K562 (cell line): ENCODE results near the gene FAM117B. TPM values are rescaled to one million over a fixed set of nuclear protein-coding genes. Genes with fewer than 3 reads are reported as not detected.

Source experiments
- ATAC-seq: fragments of 200-7000 bp; cut with Tn5 transposase; 3 replicates; pipeline ENCODE4 v1.9.1; 2020; ENCODE audit warnings: moderate library complexity
- BruUV-seq: library from RNA; stranded (reverse); fragments of 400-500 nt; replicated peaks from 2 replicates; lab custom pipeline; 2021; lab: Mats Ljungman, UMichigan
- CTCF ChIA-PET: fragments of 300-600 bp; formaldehyde crosslinking; extraction: SDS; loops from one replicate; lab custom pipeline; 2021; ENCODE audit warnings: low intra/inter-chr PET ratio; lab: Yijun Ruan, JAX
- POLR2A ChIA-PET: fragments of 300-600, 350-650 bp; sonication (Branson Sonifier 250); formaldehyde crosslinking; extraction: SDS; loops from one replicate; lab custom pipeline; 2021; ENCODE audit warnings: antibody characterized with exemption, inconsistent platforms; lab: Yijun Ruan, JAX
- DNase-seq, 4 experiments: peaks; one replicate each; pipeline versions ENCODE4 v3.0.0 to v3.0.0-alpha.2; 2011 to 2018; ENCODE audit warnings: low spot score in 3 of 4, mixed read lengths in 3 of 4; ENCODE audit errors: extremely low read depth in 1 of 4
- FAIRE-seq: peaks from 2 replicates; lab custom pipeline; 2011; peaks lifted over from hg19 to GRCh38; lab: Jason Lieb, UNC
- H2AFZ ChIP-seq: 2 replicates; pipeline ENCODE4 v1.6.0; 2011; ENCODE audit warnings: low read depth, low read length, control low read depth, inconsistent platforms
- H3K27ac ChIP-seq: fragments of 200-600 bp; 3 replicates; pipeline ENCODE4 v1.8.0; 2011; ENCODE audit warnings: low read depth, mild to moderate bottlenecking, control low read depth, inconsistent platforms, low read length, moderate library complexity, mixed read lengths; ENCODE audit errors: extremely low read depth
- H3K27me3 ChIP-seq, 2 experiments: fragments of 300-600 bp in 1 of 2; 2 replicates in 1 of 2; 3 replicates in 1 of 2; pipeline versions ENCODE4 v1.6.0 to v1.8.0; 2011; ENCODE audit warnings: inconsistent platforms in 2 of 2, low read length in 2 of 2, mild to moderate bottlenecking in 1 of 2, mixed read lengths in 1 of 2, moderate library complexity in 1 of 2; ENCODE audit not compliant: control insufficient read depth in 2 of 2, insufficient read depth in 2 of 2
- H3K36me3 ChIP-seq: fragments of 300-600 bp; 3 replicates; pipeline ENCODE4 v1.8.0; 2011; ENCODE audit warnings: mild to moderate bottlenecking, low read length, inconsistent platforms; ENCODE audit not compliant: control insufficient read depth, insufficient read depth
- H3K4me1 ChIP-seq, 2 experiments: fragments of 200-600 bp in 1 of 2; replicated peaks in 1 of 2; 2 replicates in 1 of 2; 3 replicates in 1 of 2; pipeline versions ENCODE4 v1.5.1 to v1.8.0; 2011; ENCODE audit warnings: inconsistent platforms in 2 of 2, low read length in 2 of 2, mild to moderate bottlenecking in 1 of 2, mixed read lengths in 1 of 2, moderate library complexity in 1 of 2; ENCODE audit not compliant: control insufficient read depth in 2 of 2, insufficient read depth in 2 of 2
- H3K4me2 ChIP-seq: 2 replicates; pipeline ENCODE4 v1.6.1; 2011; ENCODE audit warnings: low read length, control low read depth, inconsistent platforms, mixed read lengths; ENCODE audit not compliant: insufficient read depth
- H3K4me3 ChIP-seq: fragments of 200-600 bp; sonication (generic), shearing (Covaris generic); 2 replicates; pipeline ENCODE4 v1.5.1; 2016; ENCODE audit warnings: control low read depth, inconsistent platforms
- H3K79me2 ChIP-seq: fragments of 200-600 bp; 3 replicates; pipeline ENCODE4 v1.8.0; 2011; ENCODE audit warnings: low read length, inconsistent platforms; ENCODE audit not compliant: control insufficient read depth, insufficient read depth
- H3K9ac ChIP-seq, 2 experiments: 2 replicates each; pipeline versions ENCODE4 v1.6.0 to v1.6.1; 2011; ENCODE audit warnings: low read depth in 2 of 2, low read length in 2 of 2, control low read depth in 1 of 2, inconsistent platforms in 1 of 2, mild to moderate bottlenecking in 1 of 2, mixed read lengths in 1 of 2; ENCODE audit not compliant: insufficient read depth in 1 of 2
- H3K9me1 ChIP-seq: one replicate; pipeline ENCODE4 v1.6.0; 2011; ENCODE audit warnings: inconsistent platforms, mild to moderate bottlenecking, low read length, moderate library complexity; ENCODE audit not compliant: control insufficient read depth, insufficient read depth
- H3K9me3 ChIP-seq: replicated peaks from 2 replicates; pipeline ENCODE4 v1.5.1; 2011; ENCODE audit warnings: low read depth, low read length, inconsistent platforms; ENCODE audit not compliant: control insufficient read depth, insufficient read depth
- H4K20me1 ChIP-seq: replicated peaks from 2 replicates; pipeline ENCODE4 v1.6.1; 2011; ENCODE audit warnings: low read length, inconsistent platforms, mixed read lengths; ENCODE audit not compliant: control insufficient read depth, insufficient read depth
- BRD4 ChIP-seq: fragments of 200-600 bp; sonication (generic); IDR thresholded peaks from 2 replicates; pipeline ENCODE4 v1.6.1; 2017; ENCODE audit warnings: inconsistent platforms
- CEBPG ChIP-seq, 3 experiments: fragments of 200-800 bp in 1 of 3; sonication (Bioruptor generic) in 1 of 3; sonication (generic) in 1 of 3; formaldehyde crosslinking in 1 of 3; IDR thresholded peaks in 2 of 3; conservative IDR thresholded peaks in 1 of 3; 2 replicates each; pipeline versions ENCODE4 v1.6.1 to v1.8.0; 2016 to 2022; ENCODE audit warnings: missing compliant biosample characterization in 2 of 3, missing genetic modification characterization in 2 of 3, mild to moderate bottlenecking in 1 of 3, missing genetic modification reagents in 1 of 3
- HNRNPK ChIP-seq: fragments of 200-400 bp; formaldehyde crosslinking; IDR thresholded peaks from one replicate; pipeline ENCODE4 v1.6.1; 2018; ENCODE audit warnings: mild to moderate bottlenecking, low read depth, low read length; ENCODE audit not compliant: poor library complexity, severe bottlenecking
- MYNN ChIP-seq, 2 experiments: sonication (generic); formaldehyde crosslinking in 1 of 2; IDR thresholded peaks; 2 replicates each; pipeline versions ENCODE4 v1.5.0 to v1.6.1; 2016 to 2020; ENCODE audit warnings: antibody characterized with exemption in 1 of 2, missing genetic modification reagents in 1 of 2
- NR2C2 ChIP-seq, 2 experiments: fragments of 200-800 bp in 1 of 2; sonication (Bioruptor generic) in 1 of 2; sonication (generic) in 1 of 2; formaldehyde crosslinking in 1 of 2; IDR thresholded peaks; 2 replicates each; pipeline versions ENCODE4 v1.6.1 to v1.8.0; 2016 to 2022; ENCODE audit warnings: mild to moderate bottlenecking in 1 of 2, missing compliant biosample characterization in 1 of 2, missing genetic modification characterization in 1 of 2, missing genetic modification reagents in 1 of 2
- ZNF354B ChIP-seq: fragments of 250-450 bp; sonication (Bioruptor Pico); IDR thresholded peaks from 2 replicates; pipeline ENCODE4 v1.4.0; 2020
- ZNF589 ChIP-seq: fragments of 200-800 bp; sonication (Bioruptor generic); IDR thresholded peaks from 2 replicates; pipeline ENCODE4 v1.6.1; 2016; ENCODE audit warnings: low read depth, missing genetic modification characterization, missing compliant biosample characterization
- ZNF644 ChIP-seq: fragments of 200-800 bp; sonication (Bioruptor generic); IDR thresholded peaks from 2 replicates; pipeline ENCODE4 v1.6.1; 2016; ENCODE audit warnings: low read depth, missing genetic modification characterization, missing compliant biosample characterization
- WGBS: fragments of 100-300 bp; shearing (Covaris generic); methylation state at CpG from one replicate; pipeline ENCODE4 v1.1.6; 2016; ENCODE audit warnings: low coverage, mixed read lengths; ENCODE audit not compliant: insufficient coverage; ENCODE audit errors: missing lambda C conversion rate; 5-methylcytosine and 5-hydroxymethylcytosine counted together
- in situ Hi-C: fragments of 300-500 bp; cut with MboI; formaldehyde crosslinking; loops from 4 replicates; pipeline ENCODE4 v1.15.0; 2018; ENCODE audit warnings: inconsistent platforms, mixed read lengths
- intact Hi-C: fragments of 100-400 bp; cut with micrococcal nuclease; formaldehyde crosslinking; loops from 2 replicates; pipeline ENCODE4 v1.14.2; 2022
- polyA plus RNA-seq, 8 experiments: library from polyadenylated mRNA; depleted of rRNA in 4 of 8; stranded (reverse) in 5 of 8; unstranded in 3 of 8; fragments of >200 nt; fragmentation: Nextera tagmentation in 2 of 8; fragmentation: Illumina TruSeq in 1 of 8; extraction: Ambion mirVana in 2 of 8; extraction: Trizol in 1 of 8; gene quantifications; 2 replicates each; pipeline versions ENCODE4 v1.2.1 to v1.2.3, GENCODE V29; 2011 to 2014; ENCODE audit warnings: inconsistent platforms in 1 of 8, missing spikeins in 1 of 8
- total RNA-seq, 7 experiments: library from RNA; depleted of rRNA in 6 of 7; stranded (reverse); fragments of >200 nt in 6 of 7; fragmentation: Illumina TruSeq in 2 of 7; extraction: Trizol in 2 of 7; gene quantifications; 2 replicates each; pipeline versions ENCODE4 v1.2.1 to v1.2.3, GENCODE V29; 2011 to 2021; ENCODE audit warnings: low replicate concordance in 1 of 7
- TF ChIP-seq, protein P1 (sequence below): sonication (generic); formaldehyde crosslinking; IDR thresholded peaks from 2 replicates; pipeline ENCODE4 v1.8.1; 2023; ENCODE audit warnings: mild to moderate bottlenecking, missing genetic modification reagents

FAM117B gene
- total and polyA plus RNA-seq, 9 of the 15 experiments (the other 6 are each of a cell fraction or from before 2014, with no cell fraction given) = 1.6 to 5.2 (median 2.6) TPM

DNA sequence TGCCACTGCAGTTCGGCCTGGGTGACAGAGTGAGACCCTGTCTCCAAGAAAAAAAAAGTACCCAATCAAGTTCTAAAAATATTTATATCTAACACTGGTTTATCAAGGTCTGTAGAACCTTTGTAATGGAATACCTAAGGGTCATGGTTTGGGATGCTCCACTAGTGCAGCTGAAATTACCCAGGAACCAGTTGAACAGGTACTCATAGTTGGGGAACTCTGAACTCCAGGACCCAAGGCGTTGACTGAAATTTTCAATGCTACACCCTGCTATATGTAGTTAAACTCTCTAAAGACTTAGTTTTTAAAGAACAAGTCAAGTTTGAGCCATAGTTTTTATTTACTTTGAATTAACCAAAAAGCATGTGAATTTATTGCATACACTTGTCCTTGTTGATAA is 55.1 kb downstream of the FAM117B start:
- ATAC-seq = no peak
- H4K20me1 ChIP-seq = no peaks in the 10 kb centered on the region
- FAIRE-seq = no peak
- H3K27ac ChIP-seq = no peak overlapping the region
- WGBS = 52% methylated on average over 2 of the region's 2 CpGs
- H3K9me3 ChIP-seq = no peaks in the 10 kb centered on the region
- no peaks in the 10 kb centered on the region for H3K79me2 ChIP-seq
- CTCF ChIA-PET = no interaction called here
- no peak for DNase-seq
- in situ Hi-C loops (no loop called here), intact Hi-C loops (no loop called here)
- BruUV-seq = no TSS peak
- POLR2A ChIA-PET = no interaction called here
- no peaks in the 10 kb centered on the region for H3K36me3 ChIP-seq
- TF ChIP-seq ZNF354B (CRISPR knock-in tag) = no peak
- no peak for TF ChIP-seq CEBPG (CRISPR knock-in tag; IDR thresholded peaks at IDR 0.05)
- TF ChIP-seq CEBPG (tag; conservative IDR thresholded peaks at IDR 0.05 in 1 of 2, IDR thresholded peaks at IDR 0.05 in 1 of 2) = no peak
- no peak for TF ChIP-seq BRD4
- no peaks in the 10 kb centered on the region for H3K27me3 ChIP-seq
- no peaks in the 10 kb centered on the region for H3K9me1 ChIP-seq
- no peak overlapping the region for H3K9ac ChIP-seq
- no peak overlapping the region for H3K4me3 ChIP-seq
- H3K4me1 ChIP-seq = no peaks in the 10 kb centered on the region
- no peak overlapping the region for H3K4me2 ChIP-seq
- no peak overlapping the region for H2AFZ ChIP-seq

DNA sequence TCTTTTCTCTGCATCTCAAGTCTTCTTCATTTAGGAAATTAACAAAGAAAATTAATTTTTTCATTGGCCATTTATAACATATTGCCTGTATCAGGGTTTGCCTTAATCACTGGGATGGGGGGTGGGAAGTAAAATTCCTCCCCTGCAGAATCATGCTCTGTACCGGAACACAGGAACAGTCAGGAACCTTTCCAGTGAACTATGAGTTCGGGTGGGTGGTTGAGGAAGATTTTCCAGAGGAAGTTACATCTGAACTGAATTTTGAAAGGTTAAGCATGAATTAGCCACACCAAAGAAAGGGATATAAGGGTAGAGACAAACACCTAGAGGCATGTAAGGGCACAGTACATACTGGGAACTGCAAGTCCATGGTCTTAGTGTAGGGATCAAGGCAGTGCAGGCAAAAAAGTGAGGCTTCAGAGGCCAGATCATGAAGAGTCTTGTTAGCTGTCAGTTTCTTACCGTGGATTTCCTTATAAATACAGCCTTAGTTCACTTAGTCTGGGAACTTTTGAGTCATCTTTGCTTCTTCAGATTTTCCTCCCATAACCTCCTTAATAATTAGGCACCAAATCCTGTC is 55.6 kb downstream of the FAM117B start:
- Histone ChIP-seq H3K9me3 (no peaks in the 10 kb centered on the region), H3K27ac (no peak overlapping the region), H3K4me2 (no peak overlapping the region), H3K79me2 (no peaks in the 10 kb centered on the region), H3K4me1 (no peaks in the 10 kb centered on the region; a peak in 1 of 5 replicates), H4K20me1 (no peaks in the 10 kb centered on the region), H3K9ac (no peak overlapping the region), H3K27me3 (no peaks in the 10 kb centered on the region), H2AFZ (no peak overlapping the region), H3K9me1 (no peaks in the 10 kb centered on the region), H3K36me3 (no peaks in the 10 kb centered on the region), H3K4me3 (no peak overlapping the region)
- intact Hi-C loops (no loop called here), in situ Hi-C loops (no loop called here)
- no peak for FAIRE-seq
- no TSS peak for BruUV-seq
- ATAC-seq = no peak
- WGBS = 59% methylated on average over 3 of the region's 3 CpGs
- CTCF ChIA-PET = no interaction called here
- POLR2A ChIA-PET = no interaction called here
- DNase-seq = no peak
- no peak for TF ChIP-seq MYNN (IDR thresholded peaks at IDR 0.05)
- no peak for TF ChIP-seq MYNN (CRISPR knock-in tag; IDR thresholded peaks at IDR 0.05)
- TF ChIP-seq HNRNPK = no peak
- no peak for TF ChIP-seq ZNF589 (CRISPR knock-in tag)
- no peak for TF ChIP-seq ZNF644 (tag)
- TF ChIP-seq, protein P1, sequence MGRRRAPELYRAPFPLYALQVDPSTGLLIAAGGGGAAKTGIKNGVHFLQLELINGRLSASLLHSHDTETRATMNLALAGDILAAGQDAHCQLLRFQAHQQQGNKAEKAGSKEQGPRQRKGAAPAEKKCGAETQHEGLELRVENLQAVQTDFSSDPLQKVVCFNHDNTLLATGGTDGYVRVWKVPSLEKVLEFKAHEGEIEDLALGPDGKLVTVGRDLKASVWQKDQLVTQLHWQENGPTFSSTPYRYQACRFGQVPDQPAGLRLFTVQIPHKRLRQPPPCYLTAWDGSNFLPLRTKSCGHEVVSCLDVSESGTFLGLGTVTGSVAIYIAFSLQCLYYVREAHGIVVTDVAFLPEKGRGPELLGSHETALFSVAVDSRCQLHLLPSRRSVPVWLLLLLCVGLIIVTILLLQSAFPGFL (CRISPR knock-in tag) = no peak
- TF ChIP-seq NR2C2 (CRISPR knock-in tag; IDR thresholded peaks at IDR 0.05) = no peak
- TF ChIP-seq NR2C2 (tag; IDR thresholded peaks at IDR 0.05) = no peak
